Right lung (tissue), 5 donors: ENCODE data around the gene PHPT1. TPM values are rescaled to one million over a fixed set of nuclear protein-coding genes. Genes with fewer than 3 reads are reported as not detected.
"Not testable (repeated sequence)": the region's sequence is repeated elsewhere in the genome, so short reads cannot be mapped to it uniquely, and the experiment has no call there.

ENCODE experiments used
- DNase-seq, 2 donors: peaks; one replicate each; pipeline ENCODE4 v3.0.0-alpha.2; 2013
- polyA plus RNA-seq, 5 donors: library from polyadenylated mRNA; unstranded; fragments of 120-200 nt; gene quantifications; one replicate each; pipeline versions ENCODE4 v1.2.1 to v1.2.3, GENCODE V29; 2013; ENCODE audit warnings: inconsistent platforms in 1 of 5, low replicate concordance in 1 of 5; ENCODE audit not compliant: insufficient read length in 5 of 5, insufficient read depth in 1 of 5

Gene PHPT1
- polyA plus RNA-seq, 5 donors, result 57.7 to 161 (median 84.7) TPM

DNA sequence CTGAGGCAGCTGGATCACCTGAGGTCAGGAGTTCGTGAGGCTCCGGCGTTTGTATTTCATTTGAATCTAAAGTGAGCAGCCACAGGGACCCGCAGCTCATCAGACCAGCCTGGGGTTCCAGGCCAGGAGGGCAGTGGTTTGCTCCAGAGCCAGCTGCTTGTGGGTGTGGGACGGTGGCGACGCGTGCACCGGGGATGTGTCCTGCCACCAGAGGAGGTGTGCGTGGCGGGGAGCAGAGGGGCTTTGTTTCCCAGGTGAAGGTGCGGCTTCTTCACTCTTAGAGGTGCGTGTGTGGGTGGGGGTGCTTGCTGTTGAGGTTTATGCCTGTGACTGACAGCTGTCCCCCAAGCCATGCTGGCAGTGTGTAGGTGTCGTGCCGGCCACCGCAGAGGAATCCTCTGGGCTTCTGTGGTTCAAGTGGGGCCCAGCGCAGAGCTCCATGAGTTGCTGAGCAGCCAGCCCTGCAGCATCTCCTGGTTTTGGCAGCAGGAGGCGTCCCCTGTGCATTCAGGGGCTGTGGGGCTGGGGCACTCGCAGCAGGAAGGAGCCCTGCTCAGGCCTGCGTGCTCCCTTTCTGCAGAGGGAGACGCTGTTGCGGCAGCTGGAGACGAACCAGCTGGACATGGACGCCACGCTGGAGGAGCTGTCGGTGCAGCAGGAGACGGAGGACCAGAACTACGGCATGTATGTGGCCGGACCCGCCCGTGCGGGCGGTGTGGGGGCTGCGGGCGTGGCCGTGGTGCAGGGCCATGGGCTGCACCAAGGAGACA lies 13.9 kb upstream of the PHPT1 start:
- no peak for DNase-seq

DNA sequence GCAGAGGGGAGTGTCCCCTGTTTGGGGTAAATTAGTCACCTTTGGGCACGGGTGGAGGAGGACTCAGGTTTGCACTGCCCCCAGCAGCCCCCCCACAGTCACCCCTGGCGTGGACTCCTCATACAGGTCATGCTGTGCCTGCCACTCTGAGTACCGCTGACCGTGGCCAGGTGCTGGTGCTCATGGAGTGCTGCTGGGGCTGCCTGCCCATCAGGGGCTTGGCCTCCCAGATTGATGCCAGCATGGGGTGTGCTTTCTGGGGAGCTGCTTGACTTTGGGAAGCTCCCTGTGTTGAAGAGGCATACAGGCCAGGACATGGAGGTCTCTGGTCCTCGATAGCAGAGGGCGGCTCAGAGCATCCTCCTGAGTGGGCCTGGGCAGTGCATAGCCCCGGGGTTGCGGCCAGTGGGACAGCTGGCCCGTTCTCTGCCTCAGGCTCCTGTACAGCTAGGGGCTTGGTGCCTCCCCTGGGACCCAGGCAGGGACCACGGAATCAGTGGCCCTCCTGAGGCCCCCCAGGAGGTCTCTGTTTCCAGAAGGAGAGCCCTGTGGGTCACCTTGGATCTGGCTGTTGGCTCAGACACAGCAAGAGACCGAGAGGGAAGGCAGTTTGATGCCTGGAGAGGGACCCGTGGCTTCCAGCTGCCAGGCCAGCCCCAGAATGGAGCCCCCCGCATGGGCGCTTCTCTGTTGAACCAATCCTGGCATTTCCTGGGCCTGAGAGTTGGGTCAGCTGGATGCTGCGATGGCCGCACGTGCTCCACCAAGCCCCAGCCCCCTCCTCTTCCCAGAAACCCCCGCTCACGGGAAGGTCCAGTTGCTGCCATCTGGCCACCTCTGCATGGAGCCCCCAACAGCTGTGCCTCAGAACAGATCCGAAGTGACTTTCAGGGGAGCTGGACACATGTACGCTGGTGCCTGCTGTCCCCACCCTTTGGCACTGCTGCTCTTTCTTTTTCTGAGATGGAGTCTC lies 13.0 kb upstream of the PHPT1 start:
- DNase-seq, result no peak

DNA sequence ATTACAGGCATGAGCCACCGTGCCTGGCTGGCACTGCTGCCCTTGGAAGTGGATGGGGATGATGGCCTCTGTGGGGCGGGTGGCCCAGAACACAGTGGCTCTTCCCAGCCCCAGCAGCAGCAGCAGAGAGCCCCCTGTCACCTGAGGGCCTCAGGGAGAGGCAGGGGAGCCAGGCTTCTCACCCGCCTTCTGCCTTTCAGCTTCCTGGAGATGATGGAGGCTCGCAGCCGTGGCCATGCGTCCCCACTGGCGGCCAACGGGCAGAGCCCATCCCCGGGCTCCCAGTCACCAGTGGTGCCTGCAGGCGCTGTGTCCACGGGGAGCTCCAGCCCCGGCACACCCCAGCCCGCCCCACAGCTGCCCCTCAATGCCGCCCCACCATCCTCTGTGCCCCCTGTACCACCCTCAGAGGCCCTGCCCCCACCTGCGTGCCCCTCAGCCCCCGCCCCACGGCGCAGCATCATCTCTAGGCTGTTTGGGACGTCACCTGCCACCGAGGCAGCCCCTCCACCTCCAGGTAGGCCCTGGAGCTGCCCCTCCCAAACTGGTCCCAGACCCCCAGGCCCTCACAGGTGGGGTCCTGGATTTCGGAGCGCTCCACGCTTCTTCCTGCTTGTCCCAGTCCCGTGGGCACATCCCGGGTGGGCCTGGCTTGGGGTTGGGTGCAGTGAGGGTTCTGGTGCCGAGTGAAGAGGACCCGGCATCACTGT lies 11.9 kb upstream of the PHPT1 start:
- DNase-seq, result no peak

DNA sequence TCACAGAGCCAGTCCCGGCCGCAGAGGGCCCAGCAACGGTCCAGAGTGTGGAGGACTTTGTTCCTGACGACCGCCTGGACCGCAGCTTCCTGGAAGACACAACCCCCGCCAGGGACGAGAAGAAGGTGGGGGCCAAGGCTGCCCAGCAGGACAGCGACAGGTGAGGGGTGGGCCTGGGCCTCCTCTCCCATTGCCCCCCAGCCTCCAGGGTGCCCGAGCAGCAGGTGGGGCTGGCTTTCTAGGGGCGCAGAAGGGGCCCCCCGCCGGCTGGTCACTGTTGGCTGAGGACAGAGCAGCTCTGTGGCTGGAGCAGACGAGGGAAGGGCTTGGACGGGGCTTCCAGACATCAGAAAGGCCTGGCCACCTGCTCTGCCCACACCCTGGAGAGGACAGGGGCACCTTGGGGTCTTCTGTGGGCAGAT lies 11.3 kb upstream of the PHPT1 start:
- not testable (repeated sequence) for DNase-seq

DNA sequence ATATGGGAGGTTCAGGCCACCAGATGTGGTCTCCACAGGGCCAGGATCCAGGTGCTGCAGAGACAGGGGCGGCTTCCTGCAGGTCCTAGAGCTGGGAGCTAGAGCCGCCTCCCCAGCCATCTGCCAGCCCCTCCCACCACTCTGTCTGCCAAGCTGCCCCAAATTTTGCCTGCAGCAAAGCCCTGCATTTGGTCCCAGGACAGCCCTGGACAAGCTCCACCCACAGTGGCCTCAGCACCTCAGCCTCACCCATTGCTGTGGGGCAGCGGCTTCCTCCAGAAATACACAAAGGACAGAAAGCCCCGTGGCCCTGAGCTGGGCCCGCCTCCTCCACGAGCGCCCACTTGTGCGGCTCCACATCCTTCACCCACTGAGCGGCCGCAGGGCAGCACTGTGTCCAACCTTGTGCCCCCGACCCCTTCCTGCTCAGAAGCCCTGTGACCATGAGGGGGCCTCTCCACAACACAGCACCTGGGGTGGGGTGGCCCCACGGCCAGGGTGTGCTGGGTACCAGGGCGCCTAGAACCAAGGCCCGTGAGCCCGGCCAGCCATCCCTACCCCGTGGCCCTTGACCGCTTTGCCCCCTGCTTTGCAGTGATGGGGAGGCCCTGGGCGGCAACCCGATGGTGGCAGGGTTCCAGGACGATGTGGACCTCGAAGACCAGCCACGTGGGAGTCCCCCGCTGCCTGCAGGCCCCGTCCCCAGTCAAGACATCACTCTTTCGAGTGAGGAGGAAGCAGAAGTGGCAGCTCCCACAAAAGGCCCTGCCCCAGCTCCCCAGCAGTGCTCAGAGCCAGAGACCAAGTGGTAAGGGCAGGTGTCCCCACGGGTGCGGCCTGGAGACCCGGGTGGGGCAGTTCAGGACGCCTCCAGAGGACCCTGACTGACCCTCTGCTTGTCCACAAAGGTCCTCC lies 10.6 kb upstream of the PHPT1 start:
- no peak for DNase-seq

DNA sequence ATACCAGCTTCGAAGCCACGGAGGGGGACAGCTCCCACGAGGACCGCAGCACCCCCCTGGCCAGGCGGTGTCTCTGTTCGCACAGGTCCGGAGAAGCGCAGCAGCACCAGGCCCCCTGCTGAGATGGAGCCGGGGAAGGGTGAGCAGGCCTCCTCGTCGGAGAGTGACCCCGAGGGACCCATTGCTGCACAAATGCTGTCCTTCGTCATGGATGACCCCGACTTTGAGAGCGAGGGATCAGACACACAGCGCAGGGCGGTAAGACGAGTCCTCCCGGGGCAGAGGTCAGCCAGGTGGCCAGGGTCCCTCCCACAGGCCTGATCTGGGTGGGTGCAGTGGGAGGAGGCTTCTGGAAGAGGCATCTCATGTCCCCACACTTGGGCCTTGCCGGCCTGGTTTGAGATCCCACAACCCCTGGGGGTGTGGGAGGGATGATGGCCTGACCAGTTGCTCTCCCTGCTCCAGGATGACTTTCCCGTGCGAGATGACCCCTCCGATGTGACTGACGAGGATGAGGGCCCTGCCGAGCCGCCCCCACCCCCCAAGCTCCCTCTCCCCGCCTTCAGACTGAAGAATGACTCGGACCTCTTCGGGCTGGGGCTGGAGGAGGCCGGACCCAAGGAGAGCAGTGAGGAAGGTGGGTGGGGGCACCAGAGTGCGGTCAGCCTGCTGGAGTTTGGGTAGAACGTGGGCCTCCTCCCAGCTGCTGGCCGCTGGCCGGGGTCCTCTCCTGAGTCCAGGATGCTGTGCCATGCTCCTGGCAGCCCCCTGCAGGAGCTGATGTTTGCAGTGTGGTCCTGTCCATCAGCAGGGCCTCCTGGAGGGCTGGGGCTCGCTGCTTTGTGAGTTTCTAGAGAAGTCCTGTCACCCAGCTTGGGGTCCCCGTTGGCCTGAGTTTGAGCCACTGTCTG lies 9.7 kb upstream of the PHPT1 start:
- no peak for DNase-seq

DNA sequence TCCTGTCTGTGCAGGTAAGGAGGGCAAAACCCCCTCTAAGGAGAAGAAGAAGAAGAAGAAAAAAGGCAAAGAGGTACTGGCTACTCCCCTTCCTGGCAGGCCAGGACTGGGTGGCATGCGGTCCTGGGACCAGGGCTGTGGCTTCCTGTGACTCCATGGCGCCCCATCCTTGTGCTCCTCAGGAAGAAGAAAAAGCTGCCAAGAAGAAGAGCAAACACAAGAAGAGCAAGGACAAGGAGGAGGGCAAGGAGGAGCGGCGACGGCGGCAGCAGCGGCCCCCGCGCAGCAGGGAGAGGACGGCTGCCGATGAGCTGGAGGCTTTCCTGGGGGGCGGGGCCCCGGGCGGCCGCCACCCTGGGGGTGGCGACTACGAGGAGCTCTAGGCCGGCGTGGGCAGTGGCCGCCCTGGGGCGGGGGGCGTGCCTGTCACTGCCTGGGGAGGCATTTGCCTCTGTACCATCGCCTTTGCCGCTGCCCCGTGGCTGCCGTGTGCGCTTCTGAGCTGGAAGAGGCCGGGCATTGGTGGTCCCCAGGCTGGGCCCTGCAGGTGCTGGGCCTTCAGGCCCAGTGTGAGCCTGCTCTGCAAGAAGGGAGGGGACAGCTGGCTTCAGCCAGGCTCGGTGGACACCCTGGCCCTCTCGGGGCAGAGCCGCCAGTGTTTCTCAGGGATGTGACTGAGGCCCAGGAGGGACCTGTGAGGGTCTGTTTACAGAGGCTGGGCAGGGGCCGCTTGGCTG lies 8.9 kb upstream of the PHPT1 start:
- DNase-seq, result no peak

DNA sequence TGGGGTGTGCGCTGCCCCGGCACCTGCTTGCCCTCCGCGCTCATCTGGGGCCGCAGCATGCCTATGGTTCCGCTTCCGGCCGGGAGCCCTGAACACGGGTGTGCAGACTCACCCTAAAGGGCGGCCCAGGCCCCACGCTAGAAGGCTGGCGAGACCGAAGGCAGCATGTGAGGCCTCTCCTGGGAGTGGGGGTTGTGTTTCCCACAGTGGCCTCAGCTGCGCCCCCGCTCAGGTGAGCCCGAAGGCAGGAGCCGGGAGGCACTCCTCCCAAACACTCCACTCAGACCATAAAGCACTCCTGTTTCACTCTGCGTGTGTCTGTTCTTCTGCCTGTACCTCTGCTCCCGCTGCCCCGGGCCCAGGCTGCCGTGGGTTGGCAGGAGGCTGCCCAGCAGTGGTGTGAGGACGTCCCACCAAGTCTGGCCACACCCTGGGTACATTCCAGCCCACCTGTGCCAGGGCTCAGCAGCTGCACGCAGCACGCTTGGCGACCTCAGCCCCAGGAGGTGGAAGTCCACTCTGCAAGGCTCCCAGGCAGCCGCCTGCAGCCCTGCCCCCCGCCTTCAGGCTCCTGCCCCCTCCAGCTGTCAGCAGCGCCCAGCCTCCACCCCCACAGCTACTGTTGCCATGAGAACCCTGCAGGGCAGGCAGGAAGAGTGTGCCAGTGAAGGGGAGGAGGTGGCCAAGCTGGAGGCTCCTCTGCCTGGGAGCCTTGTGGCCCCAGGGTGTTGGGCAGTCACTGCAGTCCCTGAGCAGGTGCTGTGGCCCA lies 8.1 kb upstream of the PHPT1 start:
- DNase-seq, result no peak

DNA sequence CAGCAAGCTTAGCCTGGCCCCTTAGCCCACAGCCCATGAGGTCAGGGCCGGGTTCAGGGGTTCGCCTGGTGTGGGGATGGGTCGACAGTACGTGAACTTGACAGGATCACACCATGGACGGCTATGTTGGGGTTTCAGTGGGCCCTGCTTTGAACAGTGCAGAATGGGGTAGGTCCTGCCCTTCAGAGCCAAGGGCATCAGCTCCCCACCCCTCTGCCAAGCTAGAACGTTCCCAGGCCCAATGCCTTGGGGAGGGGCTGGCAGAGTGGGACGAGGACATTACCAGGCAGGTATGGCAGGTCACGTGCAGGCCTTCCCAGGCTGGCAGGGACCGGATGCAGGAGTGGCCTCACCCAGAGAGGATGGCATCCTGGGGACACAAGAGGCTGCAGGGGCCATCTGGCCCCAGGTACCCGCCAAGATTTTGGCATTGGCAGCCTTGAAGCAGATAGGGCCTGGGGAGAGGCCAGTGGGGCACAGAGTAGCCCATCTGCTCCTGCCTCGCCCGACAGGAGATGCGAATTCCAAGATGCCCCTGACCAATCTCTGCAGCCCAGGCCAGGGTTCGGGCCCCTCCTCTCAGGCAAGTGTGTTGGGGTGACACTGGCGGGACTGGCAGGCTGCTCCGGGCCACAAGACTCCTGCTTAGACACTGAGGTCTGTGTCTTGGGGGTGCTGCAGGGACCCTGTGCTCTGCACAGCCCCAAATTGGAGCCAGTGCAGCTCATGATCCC lies 7.4 kb upstream of the PHPT1 start:
- DNase-seq, result not testable (repeated sequence)

DNA sequence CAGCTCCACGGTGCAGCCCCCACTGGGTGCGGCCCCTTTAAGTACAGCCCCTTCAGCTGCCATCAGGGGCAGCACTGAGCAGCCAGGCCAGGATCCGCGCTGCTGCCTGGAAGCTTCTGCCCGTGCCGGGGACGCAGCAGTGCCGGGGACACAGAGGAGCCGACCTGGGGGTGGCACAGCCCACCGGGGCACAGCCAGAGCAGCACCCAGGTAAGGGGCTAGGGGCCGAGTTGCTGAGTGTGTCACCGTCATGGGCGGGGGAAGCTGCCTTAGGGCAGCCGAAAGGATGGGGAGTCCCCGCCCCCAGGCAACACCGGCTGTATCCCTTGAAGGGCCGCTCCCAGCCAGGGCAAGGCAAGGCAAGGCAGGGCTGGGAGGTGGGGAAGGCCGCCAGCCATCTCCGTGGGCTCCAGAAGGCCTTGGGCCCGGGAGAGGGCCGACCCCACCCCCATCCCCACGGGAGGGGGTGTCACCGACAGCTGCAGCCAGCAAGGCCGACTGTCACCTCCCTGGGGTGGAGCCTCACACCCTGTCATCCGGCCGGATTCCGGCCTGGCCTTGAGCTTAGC lies 6.7 kb upstream of the PHPT1 start, which contains the start of gene AJM1:
Gene AJM1 (plus strand): TSS at position 99 of the 569 bp plus-strand sequence. CDS start 1,937 bp downstream, outside the sequence.
- DNase-seq, result peak in 1 of 2 donors; percentile 60

DNA sequence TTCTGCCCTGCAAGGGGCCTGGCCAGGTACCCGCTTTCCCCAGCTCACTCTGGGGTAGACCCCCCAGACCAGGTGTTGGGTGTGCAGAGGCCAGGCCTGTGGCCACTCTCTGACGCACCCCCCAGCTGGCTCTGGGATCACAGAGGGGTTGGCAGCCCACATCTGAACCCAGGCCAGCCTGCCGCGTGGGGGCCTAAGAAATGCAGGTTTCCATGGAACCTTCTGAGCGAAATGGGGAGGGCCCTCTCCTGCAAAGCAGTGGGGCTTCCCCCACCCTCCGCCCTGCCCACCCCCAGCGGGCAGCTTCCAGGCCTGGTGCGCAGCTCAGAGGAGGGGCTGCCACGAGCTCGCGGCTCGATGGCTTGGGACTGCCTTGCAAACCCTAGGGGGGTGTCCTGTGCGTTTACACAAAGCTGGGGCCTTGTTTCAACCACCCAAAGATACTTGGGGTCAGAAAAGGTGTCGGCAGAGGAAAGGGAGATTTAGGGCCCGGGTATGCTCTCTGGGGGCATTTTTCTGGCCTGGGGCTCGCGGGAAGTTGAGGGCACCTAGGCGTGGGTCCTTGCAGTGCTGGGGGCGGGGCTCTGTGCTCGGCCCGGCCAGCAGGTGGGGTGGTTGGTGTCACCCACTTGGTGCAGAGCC lies 5.9 kb upstream of the PHPT1 start:
- not testable (repeated sequence) for DNase-seq

DNA sequence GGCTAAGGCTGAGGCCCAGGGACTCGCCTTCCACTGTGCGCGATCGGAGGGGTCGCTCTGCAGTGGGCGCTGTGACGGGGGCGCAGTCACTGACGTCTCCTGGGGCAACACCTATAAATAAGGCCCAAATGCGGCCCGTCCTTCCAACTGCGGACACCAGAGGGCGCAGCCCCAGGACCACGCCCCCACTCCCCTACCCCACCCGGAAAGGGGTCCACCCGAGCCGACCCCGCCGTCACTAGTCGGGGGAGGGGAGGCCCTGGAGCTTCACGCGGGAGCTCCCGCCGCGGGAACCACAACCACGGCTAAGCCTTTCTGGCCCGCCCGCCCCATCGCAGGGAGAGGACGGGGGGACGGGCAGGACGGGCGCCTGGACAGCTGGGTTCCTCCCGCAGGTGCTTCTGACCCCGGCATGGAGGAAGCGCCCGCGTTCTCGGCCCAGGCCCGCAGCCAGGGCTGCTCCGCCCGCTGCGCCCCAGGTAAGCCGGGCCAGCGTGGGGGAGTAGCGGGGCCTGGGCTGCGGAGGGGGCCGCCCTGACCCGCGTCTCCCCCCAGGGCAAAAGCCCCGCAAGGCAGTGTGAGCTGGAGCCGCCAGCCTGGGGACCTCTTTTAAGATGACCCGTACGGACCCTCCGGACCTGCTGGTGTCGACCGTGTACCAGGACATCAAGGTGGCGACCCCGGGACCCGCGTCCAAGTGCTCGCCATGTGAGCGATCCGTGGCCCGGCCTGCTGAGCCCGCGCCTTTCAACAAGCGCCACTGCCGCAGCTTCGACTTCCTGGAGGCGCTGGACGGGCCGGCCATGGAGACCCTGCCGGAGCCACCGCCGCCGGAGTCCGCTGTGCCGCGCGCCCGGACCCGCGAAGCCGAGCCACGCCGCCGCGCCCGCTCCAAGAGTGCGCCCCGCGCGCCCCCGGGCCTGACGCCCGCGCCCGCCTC lies 5.1 kb upstream of the PHPT1 start:
- DNase-seq, result not testable (repeated sequence)

DNA sequence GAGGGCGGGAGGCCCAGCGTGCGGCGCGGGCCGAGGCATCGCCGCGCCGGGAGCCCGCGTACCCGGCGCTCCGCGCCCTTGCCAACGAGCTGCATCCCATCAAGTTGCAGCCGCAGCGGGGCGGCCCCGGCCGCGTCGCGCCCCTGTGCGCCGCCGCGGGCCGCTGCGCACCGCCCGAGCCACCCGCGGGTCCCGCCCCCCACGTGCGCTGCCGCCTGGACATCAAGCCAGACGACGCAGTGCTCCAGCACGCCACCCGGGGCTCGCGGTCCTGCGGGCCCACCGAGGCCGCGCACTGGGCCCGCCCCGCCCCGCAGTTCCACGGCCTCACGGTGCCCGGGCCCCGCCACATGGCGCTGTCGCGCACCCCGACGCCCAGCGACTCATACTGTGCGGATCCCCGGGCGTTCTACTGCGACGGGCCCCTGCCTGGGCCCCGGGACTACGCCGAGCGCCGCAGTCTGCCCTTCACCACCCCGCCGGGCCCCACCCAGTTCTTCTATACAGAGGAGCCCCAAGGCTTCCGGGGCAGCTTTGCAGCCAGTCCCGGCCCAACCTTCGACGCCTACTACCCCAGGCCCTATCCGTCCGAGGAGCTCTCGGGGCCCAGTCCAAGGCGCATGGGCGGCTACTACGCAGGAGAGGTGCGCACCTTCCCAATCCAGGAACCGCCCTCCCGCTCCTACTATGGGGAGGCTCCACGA lies 4.3 kb upstream of the PHPT1 start:
- no peak for DNase-seq

DNA sequence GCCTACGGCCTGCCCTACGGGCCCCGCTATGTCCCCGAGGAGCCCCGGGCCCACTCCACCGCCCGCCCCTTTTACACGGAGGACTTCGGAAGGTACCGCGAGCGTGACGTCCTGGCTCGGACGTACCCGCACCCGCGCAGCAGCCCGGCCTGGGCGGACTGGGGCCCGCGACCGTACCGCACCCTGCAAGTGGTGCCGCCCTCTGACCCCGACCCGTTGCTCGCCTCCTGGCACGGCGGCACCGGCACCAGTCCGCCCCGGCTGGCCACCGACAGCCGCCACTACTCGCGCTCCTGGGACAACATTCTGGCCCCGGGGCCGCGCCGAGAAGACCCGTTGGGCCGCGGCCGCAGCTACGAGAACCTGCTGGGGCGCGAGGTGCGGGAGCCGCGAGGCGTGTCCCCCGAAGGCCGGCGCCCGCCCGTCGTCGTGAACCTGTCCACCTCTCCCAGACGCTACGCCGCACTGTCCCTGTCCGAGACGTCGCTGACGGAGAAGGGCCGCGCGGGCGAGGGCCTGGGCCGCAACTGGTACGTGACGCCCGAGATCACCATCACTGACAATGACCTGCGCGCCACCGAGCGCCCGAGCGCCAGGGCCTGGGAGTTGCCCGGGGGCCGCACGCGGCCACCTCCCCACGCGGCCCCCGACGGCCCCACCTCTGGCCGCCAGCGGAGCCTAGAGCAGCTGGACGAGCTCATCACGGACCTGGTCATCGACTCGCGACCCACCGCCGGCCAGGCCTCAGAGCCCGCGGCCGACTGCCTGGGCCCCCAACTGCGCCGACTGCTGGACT lies 3.5 kb upstream of the PHPT1 start:
- DNase-seq, result no peak
